Esophagus squamous epithelium (tissue), 5 donors: ENCODE data around the gene SCAF1. TPM values are rescaled to one million over a fixed set of nuclear protein-coding genes. Genes with fewer than 3 reads are reported as not detected.

ENCODE experiments used
- DNase-seq: peaks from one replicate; lab custom pipeline; 2025; lab: John Stamatoyannopoulos, UW
- H3K27ac ChIP-seq, 4 donors: fragments of 200-600 bp; sonication (generic); one replicate each; pipeline ENCODE4 v1.5.1; 2016 to 2019; ENCODE audit warnings: mild to moderate bottlenecking in 1 of 4
- H3K27me3 ChIP-seq, 4 donors: fragments of 200-600 bp; sonication (generic); 1 replicate in 3 of 4; 2 replicates in 1 of 4; pipeline versions ENCODE4 v1.5.1 to v1.6.0; 2017 to 2021; ENCODE audit warnings: antibody characterized with exemption in 1 of 4
- H3K36me3 ChIP-seq, 3 donors: fragments of 200-600 bp; sonication (generic); one replicate each; pipeline ENCODE4 v1.5.1; 2016 to 2019
- H3K4me1 ChIP-seq, 3 donors: fragments of 200-600 bp; sonication (generic); one replicate each; pipeline ENCODE4 v1.5.1; 2017 to 2019
- H3K4me3 ChIP-seq, 4 donors: fragments of 200-600 bp; sonication (generic); 1 replicate in 3 of 4; 2 replicates in 1 of 4; pipeline ENCODE4 v1.5.1; 2016 to 2019; ENCODE audit warnings: mild to moderate bottlenecking in 2 of 4, moderate library complexity in 1 of 4
- H3K9me3 ChIP-seq, 3 donors: fragments of 200-600 bp; sonication (generic); one replicate each; pipeline ENCODE4 v1.5.1; 2016 to 2019
- POLR2A ChIP-seq, 4 donors: fragments of 450-650 bp; IDR thresholded peaks; one replicate each; pipeline ENCODE4 v1.6.1; 2017; ENCODE audit warnings: antibody characterized with exemption in 4 of 4, mild to moderate bottlenecking in 4 of 4, moderate library complexity in 3 of 4
- WGBS, 2 donors: methylation state at CpG; one replicate each; pipeline ENCODE4 v1.1.5; 2018; 5-methylcytosine and 5-hydroxymethylcytosine counted together
- intact Hi-C: fragments of 100-400 bp; cut with DNase I; formaldehyde crosslinking; loops from one replicate; pipeline ENCODE4 v1.15.0; 2022
- total RNA-seq, 4 donors: library from RNA; depleted of rRNA; stranded (reverse); fragments of >200 nt; gene quantifications; one replicate each; pipeline ENCODE4 v1.1.0, GENCODE V29; 2016
- TF ChIP-seq, protein P1 (sequence below), 6 experiments: fragments of 450-650 bp in 4 of 6; fragments of 200-600 bp in 2 of 6; sonication (generic) in 2 of 6; IDR thresholded peaks; one replicate each; pipeline ENCODE4 v1.5.1; 2016 to 2019; ENCODE audit warnings: antibody characterized with exemption in 6 of 6, mild to moderate bottlenecking in 4 of 6, moderate library complexity in 4 of 6
- donor health status: DM: yes; HTN: yes; CAD: no.

The SCAF1 gene
- total RNA-seq, 4 donors from 2014 or later = 11.0 to 24.8 (median 15.2) TPM

DNA sequence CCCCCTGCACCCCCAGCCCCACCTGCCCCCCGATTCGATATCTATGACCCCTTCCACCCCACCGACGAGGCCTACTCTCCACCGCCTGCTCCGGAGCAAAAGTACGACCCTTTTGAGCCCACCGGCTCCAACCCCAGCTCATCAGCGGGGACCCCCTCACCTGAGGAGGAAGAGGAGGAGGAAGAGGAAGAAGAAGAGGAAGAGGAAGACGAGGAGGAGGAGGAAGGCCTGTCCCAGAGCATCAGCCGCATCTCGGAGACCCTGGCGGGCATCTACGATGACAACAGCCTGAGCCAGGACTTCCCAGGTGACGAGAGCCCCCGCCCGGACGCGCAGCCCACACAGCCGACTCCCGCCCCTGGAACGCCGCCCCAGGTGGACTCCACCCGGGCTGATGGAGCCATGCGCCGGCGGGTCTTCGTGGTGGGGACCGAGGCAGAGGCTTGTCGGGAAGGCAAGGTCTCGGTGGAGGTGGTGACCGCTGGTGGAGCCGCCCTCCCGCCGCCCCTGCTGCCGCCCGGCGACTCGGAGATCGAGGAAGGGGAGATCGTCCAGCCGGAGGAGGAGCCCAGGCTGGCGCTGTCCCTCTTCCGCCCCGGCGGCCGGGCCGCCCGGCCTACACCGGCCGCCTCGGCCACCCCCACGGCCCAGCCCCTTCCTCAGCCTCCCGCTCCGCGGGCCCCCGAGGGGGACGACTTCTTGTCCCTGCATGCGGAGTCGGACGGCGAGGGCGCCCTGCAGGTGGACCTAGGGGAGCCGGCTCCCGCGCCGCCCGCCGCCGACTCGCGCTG, 9.2 kb downstream of the SCAF1 start:
- H3K9me3 ChIP-seq = no peaks in the 10 kb centered on the region
- 94 to 96% methylated on average over 6 to 16 of the region's 72 CpGs for WGBS, 2 donors
- peaks cover 49 to 100% (median 66%) of the 10 kb centered on the region in 3 donors for H3K36me3 ChIP-seq
- DNase-seq = no peak
- no peak overlapping the region for H3K4me3 ChIP-seq
- H3K4me1 ChIP-seq = no peaks in the 10 kb centered on the region
- intact Hi-C loops = no loop called here
- no peak overlapping the region for H3K27ac ChIP-seq
- no peak for TF ChIP-seq POLR2A (IDR thresholded peaks at IDR 0.05)
- TF ChIP-seq, protein P1, sequence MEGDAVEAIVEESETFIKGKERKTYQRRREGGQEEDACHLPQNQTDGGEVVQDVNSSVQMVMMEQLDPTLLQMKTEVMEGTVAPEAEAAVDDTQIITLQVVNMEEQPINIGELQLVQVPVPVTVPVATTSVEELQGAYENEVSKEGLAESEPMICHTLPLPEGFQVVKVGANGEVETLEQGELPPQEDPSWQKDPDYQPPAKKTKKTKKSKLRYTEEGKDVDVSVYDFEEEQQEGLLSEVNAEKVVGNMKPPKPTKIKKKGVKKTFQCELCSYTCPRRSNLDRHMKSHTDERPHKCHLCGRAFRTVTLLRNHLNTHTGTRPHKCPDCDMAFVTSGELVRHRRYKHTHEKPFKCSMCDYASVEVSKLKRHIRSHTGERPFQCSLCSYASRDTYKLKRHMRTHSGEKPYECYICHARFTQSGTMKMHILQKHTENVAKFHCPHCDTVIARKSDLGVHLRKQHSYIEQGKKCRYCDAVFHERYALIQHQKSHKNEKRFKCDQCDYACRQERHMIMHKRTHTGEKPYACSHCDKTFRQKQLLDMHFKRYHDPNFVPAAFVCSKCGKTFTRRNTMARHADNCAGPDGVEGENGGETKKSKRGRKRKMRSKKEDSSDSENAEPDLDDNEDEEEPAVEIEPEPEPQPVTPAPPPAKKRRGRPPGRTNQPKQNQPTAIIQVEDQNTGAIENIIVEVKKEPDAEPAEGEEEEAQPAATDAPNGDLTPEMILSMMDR (IDR thresholded peaks at IDR 0.05) = no peak
- H3K27me3 ChIP-seq = no peaks in the 10 kb centered on the region

DNA sequence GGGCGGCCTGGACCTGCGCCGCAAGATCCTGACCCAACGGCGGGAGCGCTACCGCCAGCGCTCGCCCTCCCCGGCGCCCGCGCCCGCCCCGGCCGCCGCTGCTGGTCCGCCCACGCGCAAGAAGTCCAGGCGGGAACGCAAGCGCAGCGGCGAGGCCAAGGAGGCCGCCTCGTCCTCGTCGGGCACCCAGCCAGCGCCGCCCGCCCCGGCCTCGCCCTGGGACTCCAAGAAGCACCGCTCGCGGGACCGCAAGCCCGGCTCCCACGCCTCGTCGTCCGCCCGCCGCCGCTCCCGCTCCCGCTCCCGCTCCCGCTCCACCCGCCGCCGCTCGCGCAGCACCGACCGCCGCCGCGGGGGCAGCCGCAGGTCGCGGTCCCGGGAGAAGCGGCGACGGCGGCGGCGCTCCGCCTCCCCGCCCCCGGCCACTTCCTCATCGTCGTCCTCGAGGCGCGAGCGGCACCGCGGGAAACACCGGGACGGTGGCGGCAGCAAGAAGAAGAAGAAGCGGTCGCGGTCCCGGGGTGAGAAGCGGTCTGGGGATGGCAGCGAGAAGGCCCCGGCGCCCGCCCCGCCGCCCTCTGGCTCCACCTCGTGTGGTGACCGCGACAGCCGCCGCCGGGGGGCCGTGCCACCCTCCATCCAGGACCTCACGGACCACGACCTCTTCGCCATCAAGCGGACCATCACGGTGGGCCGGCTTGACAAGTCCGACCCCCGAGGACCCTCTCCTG, 10.0 kb downstream of the SCAF1 start:
- Histone ChIP-seq H3K36me3 (peaks cover 47 to 100% (median 68%) of the 10 kb centered on the region in 3 donors), H3K27me3 (no peaks in the 10 kb centered on the region), H3K27ac (no peak overlapping the region), H3K4me1 (no peaks in the 10 kb centered on the region), H3K4me3 (no peak overlapping the region), H3K9me3 (no peaks in the 10 kb centered on the region)
- intact Hi-C loops = no loop called here
- 95% methylated on average over 42 of the region's 110 CpGs for WGBS, 2 donors
- TF ChIP-seq POLR2A (IDR thresholded peaks at IDR 0.05) = no peak
- TF ChIP-seq, protein P1 (IDR thresholded peaks at IDR 0.05) = no peak
- DNase-seq = no peak

DNA sequence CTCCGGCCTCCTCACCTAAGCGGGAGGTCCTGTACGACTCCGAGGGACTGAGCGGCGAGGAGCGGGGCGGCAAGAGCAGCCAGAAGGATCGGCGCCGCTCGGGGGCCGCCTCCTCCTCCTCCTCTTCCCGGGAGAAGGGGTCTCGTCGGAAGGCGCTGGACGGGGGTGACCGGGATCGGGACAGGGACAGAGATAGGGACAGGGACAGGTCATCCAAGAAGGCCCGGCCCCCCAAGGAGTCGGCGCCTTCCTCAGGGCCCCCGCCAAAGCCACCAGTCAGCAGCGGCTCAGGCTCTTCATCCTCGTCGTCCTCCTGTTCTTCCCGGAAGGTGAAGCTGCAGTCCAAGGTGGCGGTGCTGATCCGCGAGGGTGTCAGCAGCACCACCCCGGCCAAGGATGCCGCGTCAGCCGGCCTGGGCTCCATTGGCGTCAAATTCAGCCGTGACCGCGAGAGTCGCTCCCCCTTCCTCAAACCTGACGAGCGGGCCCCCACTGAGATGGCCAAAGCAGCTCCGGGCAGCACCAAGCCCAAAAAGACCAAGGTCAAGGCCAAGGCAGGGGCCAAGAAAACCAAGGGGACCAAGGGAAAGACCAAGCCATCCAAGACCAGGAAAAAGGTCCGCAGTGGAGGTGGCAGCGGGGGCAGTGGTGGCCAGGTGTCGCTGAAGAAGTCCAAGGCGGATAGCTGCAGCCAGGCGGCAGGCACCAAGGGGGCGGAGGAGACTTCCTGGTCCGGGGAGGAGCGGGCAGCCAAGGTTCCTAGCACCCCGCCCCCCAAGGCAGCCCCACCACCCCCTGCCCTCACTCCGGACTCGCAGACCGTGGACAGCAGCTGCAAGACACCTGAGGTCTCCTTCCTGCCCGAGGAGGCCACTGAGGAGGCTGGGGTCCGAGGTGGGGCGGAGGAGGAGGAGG, 10.8 kb downstream of the SCAF1 start:
- peaks cover 55 to 100% (median 66%) of the 10 kb centered on the region in 3 donors for H3K36me3 ChIP-seq
- no peak overlapping the region for H3K4me3 ChIP-seq
- no peaks in the 10 kb centered on the region for H3K27me3 ChIP-seq
- DNase-seq = no peak
- TF ChIP-seq, protein P1 (IDR thresholded peaks at IDR 0.05) = no peak
- no peak for TF ChIP-seq POLR2A (IDR thresholded peaks at IDR 0.05)
- intact Hi-C loops = no loop called here
- no peak overlapping the region for H3K27ac ChIP-seq
- H3K4me1 ChIP-seq = no peaks in the 10 kb centered on the region
- H3K9me3 ChIP-seq = no peaks in the 10 kb centered on the region
- 87 to 96% methylated on average over 15 to 20 of the region's 58 CpGs for WGBS, 2 donors

DNA sequence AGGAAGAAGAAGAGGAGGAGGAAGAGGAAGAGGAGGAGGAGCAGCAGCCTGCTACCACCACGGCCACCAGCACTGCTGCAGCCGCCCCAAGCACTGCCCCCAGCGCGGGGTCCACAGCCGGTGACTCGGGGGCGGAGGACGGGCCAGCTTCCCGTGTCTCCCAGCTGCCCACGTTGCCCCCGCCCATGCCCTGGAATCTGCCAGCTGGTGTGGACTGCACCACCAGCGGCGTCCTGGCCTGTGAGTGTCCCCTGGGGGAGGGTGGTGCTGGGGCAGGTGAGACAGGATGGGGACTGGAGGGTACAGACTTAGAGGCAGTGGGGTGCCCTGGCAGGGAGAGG, 11.4 kb downstream of the SCAF1 start:
- Histone ChIP-seq H3K27ac (no peak overlapping the region), H3K27me3 (no peaks in the 10 kb centered on the region), H3K9me3 (no peaks in the 10 kb centered on the region), H3K36me3 (peaks cover 61 to 100% (median 72%) of the 10 kb centered on the region in 3 donors), H3K4me1 (no peaks in the 10 kb centered on the region), H3K4me3 (no peak overlapping the region)
- intact Hi-C loops = no loop called here
- DNase-seq = no peak
- 97% methylated on average over 6 of the region's 13 CpGs; no CpG with 5 or more reads in 1 of the 2 donors for WGBS, 2 donors
- TF ChIP-seq POLR2A (IDR thresholded peaks at IDR 0.05) = no peak
- TF ChIP-seq, protein P1 (IDR thresholded peaks at IDR 0.05) = no peak
